RPMI8226 (cell line): Measurements from ENCODE around the gene LHFPL5.

Source experiments
- DNase-seq: peaks from one replicate; pipeline ENCODE4 v3.0.0-alpha.2; 2015

The LHFPL5 gene

GRCh38 chr6:35804996-35805736, at the start of gene LHFPL5:
Gene LHFPL5 (plus strand): TSS chr6:35805352. CDS start chr6:35805671, 319 bp downstream.
- DNase-seq, result peak; percentile 77

GRCh38 chr6:35757456-35758123, 47.6 kb upstream of the LHFPL5 start:
- peak; percentile 62 for DNase-seq

- DNase-seq, result no peak
Observed at GRCh38 chr6:35759426-35759825, 45.7 kb upstream of the LHFPL5 start.

- DNase-seq, result no peak
Observed at GRCh38 chr6:35765739-35766138, 39.4 kb upstream of the LHFPL5 start.

- DNase-seq, result no peak
Observed at GRCh38 chr6:35769211-35769610, 35.9 kb upstream of the LHFPL5 start.

GRCh38 chr6:35771343-35771627, 33.9 kb upstream of the LHFPL5 start:
- DNase-seq, result no peak

- DNase-seq, result no peak
Observed at GRCh38 chr6:35774116-35774794, 30.9 kb upstream of the LHFPL5 start.

GRCh38 chr6:35775031-35775430, 30.1 kb upstream of the LHFPL5 start:
- DNase-seq, result no peak

GRCh38 chr6:35776364-35777215, 28.6 kb upstream of the LHFPL5 start, which contains the start of gene CLPSL2:
Gene CLPSL2 (plus strand): TSS chr6:35776598. CDS start chr6:35776619, 21 bp downstream.
- no peak for DNase-seq

- DNase-seq, result no peak
Observed at GRCh38 chr6:35777356-35778102, 27.6 kb upstream of the LHFPL5 start.

- DNase-seq, result no peak
Observed at GRCh38 chr6:35778437-35778836, 26.7 kb upstream of the LHFPL5 start.

GRCh38 chr6:35780719-35781118, 24.4 kb upstream of the LHFPL5 start, which contains the start of gene CLPSL1:
Gene CLPSL1 (plus strand): TSS chr6:35781019. CDS start chr6:35781111, 92 bp downstream.
- DNase-seq, result no peak

- DNase-seq, result no peak
Observed at GRCh38 chr6:35781290-35781689, 23.9 kb upstream of the LHFPL5 start.

- DNase-seq, result peak; percentile 78
Observed at GRCh38 chr6:35782424-35782823, 22.7 kb upstream of the LHFPL5 start.

- DNase-seq, result no peak
Observed at GRCh38 chr6:35784200-35784599, 21.0 kb upstream of the LHFPL5 start.

GRCh38 chr6:35786272-35786671, 18.9 kb upstream of the LHFPL5 start:
- DNase-seq, result no peak

GRCh38 chr6:35786810-35787209, 18.3 kb upstream of the LHFPL5 start:
- DNase-seq, result no peak

GRCh38 chr6:35787266-35788218, 17.6 kb upstream of the LHFPL5 start:
- DNase-seq, result no peak

- no peak for DNase-seq
Observed at GRCh38 chr6:35788423-35788982, 16.6 kb upstream of the LHFPL5 start.

GRCh38 chr6:35790683-35791082, 14.5 kb upstream of the LHFPL5 start:
- no peak for DNase-seq
